ENCODE results near the gene HOXA7.

GRCh38 chr7:27156508-27156898, at the start of gene HOXA7:
- TF ChIP-seq POLR2A (IDR thresholded peaks at IDR 0.05; ENCODE audit: extremely low read depth, insufficient read length) (no peak), CTCF (IDR thresholded peaks at IDR 0.05; ENCODE audit: low read depth, low read length) (no peak), MYC (IDR thresholded peaks at IDR 0.05; ENCODE audit: low read depth, low read length) (no peak)
- TF ChIP-seq, protein P1, sequence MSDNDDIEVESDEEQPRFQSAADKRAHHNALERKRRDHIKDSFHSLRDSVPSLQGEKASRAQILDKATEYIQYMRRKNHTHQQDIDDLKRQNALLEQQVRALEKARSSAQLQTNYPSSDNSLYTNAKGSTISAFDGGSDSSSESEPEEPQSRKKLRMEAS (IDR thresholded peaks at IDR 0.05; ENCODE audit: low read depth, low read length) = no peak

All from NB4 (cell line).